GM19035 (cell line): ENCODE data around the gene ESX1.
"Not testable (repeated sequence)": the region's sequence is repeated elsewhere in the genome, so short reads cannot be mapped to it uniquely, and the experiment has no call there.

Experiments used
- ATAC-seq: cut with Tn5 transposase; IDR thresholded peaks from one replicate; pipeline ENCODE4 v1.9.1; 2021; ENCODE audit not compliant: unreplicated experiment

ESX1 gene

DNA sequence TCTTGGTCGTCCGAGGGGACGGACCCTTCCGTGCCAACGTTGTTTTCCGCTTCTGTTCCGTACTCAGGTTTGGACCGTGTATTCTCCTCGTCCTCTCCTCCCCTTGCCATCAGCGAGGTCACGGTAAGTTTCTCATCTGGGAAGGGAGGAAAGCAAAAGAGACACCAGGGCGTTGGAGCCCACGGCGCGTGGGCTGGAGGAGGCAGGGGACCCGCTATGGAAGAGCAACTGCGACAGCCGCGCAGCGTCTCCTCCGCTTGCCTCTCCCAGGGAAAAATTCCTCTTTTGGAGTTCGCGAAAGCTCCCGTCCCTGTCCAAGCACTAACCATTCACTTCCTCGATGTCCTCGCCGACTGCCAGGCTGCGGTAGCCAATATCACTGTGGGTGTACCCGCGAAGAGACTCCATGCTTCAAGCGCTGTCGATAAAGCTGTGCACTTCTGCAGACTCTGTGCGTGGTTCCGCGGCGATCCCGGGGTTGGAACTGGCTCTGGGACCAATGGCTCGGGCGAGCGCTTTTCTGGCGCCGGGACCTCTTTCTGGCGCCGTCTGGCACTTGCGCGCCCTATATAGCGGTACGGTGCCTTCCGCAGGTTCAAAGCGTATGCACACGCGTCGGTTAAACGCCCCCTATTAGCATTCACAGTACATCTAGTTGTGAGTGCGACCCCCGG lies at the start of gene ESX1:
ESX1 (minus strand) TSS at position 492 of the 674 bp plus-strand sequence; CDS start at position 408, 84 bp downstream.
- ATAC-seq: no peak

DNA sequence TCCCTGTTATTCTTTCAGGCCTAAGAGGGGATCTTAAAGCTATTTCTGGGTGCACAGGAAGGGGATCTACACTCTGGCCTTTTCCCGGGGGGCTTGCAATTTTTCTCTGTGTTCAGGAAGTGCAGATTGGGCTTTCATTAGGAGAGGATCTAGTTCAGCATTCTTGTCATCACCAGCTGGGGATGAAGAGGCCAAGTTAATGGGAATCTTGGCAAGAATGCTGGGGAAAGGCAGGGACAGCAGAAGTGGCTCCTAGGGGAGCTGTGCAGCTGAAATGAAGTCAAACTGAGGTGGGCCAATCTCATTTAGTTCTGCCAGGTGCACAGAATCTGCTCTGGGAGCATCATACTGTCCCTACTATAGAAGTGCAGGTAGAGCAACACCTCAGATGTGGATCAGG lies 40.9 kb upstream of the ESX1 start:
- no peak for ATAC-seq

DNA sequence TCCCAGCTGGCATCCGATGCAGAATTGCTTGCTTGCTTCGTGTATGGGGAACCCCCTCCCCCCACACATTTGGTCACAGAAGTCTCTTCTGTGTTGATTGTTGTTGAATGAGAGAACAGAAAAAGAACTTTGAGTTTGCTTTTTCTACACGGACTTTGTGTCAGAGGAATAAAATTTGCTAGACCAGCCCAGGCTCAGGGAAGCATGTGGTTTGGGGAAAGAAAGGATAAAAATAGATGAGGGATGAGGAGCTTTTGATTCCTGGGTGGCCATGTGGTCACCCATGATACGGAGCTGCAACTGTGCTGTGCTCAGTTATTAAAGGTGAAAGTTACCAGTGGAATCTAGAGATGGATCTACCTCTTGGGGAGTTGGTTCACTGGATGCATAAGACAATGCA lies 34.2 kb upstream of the ESX1 start:
- no peak for ATAC-seq

DNA sequence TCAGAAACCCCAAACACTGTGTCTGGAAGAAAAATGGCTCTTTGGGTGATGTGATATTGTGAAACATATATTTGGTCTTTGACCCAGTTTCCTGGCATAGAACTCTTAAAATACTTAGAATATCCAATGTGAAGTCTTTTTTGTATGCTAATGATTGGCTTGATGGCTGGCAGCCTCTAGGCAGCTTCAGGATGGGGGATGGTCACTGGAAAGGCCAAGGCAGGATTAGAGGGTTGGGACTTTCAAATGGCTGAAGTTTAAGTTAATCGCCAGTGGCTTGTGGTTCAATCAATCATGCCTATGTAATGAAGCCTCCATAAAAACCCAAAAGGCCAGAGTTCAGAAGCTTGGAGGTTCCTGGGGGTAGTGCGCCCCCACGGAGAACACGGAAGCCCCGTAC lies 33.5 kb upstream of the ESX1 start:
- ATAC-seq: no peak

DNA sequence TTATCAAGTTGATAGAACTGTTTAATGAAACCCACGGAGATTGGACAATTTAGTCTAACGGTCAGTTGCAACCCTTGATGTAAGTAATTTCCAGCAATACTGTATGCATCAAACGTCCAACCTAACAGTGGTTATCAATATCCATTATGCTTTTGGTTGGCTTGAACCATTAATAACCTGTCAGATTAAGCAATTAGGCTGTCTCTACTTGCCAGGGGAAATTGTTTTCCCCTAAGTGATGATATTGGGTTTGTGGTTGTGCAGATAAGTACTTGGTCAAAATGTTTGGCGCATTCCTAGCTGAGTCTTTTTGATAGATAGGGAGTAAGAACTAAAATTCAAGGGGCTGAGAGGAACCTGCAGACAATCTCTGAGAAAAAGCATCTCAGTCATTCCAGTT lies 30.5 kb upstream of the ESX1 start:
- no peak for ATAC-seq

DNA sequence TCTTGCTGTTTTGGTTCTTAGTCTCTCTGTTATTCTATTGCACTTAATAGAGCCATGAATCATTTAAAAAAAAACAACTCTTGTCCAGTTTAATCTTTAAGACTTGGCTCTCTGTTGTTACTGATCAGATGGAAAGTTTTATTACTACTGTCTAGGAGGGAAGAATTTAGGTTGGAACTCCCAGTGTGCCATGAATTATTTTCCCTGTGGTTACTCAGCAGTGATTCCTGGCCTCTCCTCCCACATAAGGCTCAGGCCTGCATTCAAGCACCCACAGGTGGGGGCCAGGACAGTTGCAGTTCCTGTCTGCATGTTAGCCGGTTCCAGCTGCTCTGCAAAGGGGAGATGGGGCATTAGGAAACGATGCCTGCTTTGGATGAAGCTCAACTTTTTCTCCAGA lies 29.8 kb upstream of the ESX1 start:
- ATAC-seq: no peak

DNA sequence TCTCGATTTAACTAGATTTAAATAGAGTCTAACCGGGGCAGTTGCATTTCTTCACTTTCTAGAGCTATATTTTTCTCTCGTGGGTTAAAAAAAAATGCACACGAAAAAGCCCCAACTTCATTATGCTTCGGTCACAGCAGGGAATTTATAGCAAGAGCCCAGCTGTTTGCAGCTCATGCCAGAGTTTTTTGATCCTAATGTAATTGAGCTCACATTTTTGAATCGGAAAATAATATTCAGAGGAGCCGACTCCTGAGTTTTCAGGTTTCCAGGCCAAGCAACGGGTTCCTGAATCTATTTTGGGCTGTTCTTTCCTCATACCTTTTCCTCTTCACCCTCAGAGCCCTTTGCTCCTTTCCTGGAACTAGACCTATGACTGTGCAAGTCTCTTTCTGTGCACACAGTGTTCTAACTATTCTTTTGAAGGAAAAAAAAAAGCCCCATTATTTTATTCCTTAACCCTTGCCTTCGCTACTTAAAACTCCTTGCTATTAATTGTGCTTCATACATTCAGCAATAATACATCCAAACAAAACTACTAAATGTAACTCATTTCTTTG lies 27.5 kb upstream of the ESX1 start:
- no peak for ATAC-seq

DNA sequence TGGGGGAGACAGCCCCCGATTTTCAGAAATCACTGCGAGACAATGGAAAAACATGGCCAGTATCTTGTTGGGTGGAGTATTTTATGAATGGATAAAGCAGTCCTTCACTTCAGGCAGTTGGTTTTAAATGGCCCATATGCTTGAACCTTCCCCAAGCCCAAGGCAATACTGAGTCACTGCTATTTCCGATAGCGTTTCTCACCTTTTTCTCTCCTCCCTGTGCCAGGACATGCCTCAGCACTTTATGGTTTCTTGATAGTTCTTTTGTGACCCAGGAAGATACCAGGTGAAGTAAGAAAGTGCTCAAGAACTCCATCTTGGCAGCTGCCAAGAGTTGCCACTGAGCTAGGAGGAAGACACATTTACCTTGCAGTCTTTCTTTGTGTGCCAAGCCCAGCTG lies 26.8 kb upstream of the ESX1 start:
- ATAC-seq: no peak

DNA sequence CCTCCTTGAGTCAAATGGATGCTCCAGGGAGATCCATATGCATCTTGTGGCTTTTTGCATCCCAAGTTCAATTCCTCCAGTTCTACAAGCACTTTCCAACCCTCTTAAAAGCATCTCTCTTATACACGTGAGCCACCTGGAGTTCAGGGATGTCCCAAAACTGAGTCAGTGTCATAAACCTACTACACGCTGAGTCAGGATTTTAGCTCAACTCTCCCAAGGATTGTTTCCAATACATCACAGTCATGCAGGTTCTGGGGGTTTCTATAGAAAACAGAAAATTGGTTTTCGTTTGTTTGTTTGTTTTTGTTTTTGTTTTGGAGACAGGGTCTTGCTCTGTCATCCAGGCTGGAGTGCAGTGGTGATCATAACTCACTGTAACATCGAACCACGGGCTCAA lies 25.9 kb upstream of the ESX1 start:
- ATAC-seq: no peak

DNA sequence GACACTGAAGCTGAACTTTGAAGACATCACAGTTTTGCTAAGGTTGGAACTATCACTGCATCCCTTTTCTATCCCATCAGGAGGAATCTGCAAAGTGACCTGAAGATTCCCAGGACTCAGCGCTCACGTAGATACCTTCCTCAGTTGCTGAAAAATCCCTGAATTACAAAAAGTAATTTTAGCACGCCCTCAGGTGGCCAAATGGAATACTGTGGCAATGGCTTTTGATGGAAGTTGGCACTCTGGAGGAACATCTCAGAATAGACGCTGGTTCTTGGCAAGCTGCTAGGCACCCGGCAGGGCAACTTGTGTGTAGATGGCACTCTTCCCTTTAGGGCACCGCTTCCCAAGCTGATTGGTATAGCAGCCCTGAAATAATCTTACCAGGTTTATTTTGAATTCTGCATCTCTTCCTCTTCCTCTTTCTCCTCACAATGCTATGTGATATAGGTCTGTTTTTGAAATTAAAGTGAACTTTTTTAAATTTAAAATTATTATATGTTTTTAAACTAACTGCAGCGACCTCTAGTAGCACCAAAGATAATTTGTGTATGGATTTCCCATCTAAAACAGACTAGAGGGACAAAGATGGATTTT lies 16.3 kb upstream of the ESX1 start:
- ATAC-seq: no peak

DNA sequence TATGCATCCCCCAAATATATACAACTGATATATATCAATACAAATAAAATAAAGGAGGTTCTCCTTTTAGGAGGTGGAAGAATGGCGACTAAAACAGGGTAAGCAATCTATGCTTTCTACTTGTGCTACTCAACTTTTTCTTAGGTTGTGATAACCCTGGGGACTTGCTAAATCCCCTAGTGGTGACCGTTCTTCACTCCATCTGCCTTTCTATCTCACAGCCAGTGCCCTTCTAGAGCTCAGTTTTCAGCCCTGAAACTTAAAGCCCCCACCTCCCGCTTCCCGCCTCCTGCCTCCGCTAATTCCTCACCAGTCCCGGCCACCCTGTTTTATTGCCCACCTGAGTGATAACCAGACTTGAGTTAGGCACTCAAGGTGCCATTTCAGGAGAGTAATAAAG lies 15.5 kb upstream of the ESX1 start:
- ATAC-seq: no peak

DNA sequence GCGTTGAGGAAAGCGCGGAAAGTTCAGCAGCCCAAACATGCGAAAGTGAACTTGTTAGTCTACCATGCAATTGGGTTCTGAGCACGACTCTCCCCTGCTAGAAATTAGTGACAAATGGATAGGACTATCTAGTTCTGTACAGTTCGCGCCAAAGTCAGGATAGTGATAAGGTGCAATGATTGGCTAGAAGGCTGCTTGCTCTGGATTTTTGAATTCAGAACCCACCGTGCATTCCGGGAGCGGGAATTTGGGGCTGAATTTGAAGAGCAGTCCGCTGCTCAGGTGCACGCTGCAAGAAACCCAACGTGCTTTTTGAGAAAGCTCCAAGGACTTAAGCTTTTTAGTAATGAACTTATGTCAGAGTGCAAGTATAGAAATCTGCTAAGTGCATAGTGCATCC lies 732 bp upstream of the ESX1 start:
- no peak for ATAC-seq

DNA sequence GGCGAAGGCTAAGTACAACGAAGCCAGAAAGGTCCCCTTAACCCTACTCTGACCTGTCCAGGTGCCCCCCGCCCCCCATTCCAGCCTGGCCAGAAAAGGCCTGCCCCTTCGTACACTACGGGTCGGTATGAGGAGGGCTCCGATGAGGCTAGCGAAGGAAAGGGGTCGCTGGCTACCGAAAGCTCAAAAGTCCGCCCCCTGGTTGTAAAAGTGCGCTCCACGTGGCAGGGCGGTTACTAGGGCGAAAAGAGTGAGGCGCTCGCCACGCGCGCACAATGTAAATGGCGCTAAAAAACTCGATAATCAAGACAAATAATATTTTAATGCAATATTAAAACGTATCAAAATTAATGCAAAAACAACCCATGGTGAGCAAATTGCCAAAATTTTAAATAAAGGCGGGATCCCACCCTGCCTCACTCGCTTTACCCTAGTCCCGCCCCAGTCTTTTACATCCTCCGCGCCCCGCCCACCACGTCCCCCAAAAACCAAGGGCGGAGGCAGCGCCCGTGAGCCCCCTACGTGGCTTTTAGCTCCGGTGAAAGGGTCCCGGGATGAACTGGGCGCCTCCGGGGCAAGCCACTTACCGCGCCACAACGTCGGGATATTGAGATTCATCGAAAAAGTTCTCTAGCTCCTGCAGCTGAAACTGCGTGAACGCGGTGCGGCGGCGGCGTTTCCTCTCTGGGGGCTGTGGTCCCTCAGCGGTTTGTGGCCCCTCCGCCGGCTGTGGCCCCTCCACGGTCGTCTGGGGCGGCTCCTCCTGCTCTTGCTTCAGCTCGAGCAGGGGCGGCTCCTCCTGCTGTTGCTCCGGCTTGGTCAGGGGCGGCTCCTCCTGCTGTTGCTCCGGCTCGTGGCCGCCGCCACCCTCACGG lies 929 bp downstream of the ESX1 start:
- no peak for ATAC-seq

DNA sequence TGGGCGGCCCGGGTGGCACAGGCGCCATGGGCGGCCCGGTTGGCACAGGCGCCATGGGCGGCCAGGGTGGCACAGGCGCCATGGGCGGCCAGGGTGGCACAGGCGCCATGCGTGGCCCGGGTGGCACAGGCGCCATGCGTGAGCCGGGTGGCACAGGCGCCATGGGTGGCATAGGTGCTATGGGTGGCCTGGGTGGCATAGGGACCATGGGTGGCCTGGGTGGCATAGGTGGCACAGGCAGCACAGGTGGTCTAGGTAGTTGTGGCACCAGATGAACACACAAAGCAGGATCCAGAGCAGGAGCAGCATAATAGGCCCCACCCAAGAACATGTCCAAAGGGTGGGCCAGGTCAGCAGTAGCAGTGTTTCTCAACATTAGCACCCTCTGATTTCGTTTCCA lies 4.3 kb downstream of the ESX1 start:
- ATAC-seq: no peak

DNA sequence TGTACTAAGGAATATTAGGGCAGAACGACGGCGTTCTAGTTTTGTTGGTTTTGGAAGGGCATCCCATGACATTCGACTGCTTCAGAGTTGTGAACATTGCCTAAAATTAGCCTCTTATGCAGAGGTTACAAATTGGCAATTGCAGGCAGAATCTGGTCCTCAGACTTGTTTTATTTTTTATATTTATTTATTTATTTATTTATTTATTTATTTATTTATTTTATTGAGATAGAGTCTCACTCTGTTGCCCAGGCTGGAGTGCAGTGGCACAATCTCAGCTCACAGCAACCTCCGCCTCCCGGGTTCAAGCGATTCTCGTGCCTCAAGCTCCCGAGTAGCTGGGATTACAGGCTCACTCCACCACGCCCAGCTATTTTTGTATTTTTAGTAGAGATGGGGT lies 24.7 kb downstream of the ESX1 start:
- not testable (repeated sequence) for ATAC-seq

DNA sequence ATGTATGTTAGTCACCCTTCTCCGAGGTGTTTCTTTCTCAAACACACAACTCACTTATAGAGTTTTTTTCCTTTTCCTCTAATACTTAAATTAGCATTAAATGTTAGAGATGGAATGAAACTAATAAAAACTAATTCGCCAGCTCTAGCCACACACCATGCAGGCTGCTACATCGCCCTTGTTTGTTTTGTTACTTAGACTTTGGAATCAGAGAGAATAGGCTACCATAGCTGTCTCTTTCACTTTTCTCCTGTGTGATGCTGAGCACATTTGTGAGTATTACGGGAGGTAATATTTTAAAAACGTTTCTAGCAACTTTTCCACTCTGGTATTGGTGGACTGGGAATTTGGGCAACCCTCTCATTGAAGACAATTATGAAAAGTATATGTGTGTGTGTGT lies 43.5 kb downstream of the ESX1 start:
- no peak for ATAC-seq

DNA sequence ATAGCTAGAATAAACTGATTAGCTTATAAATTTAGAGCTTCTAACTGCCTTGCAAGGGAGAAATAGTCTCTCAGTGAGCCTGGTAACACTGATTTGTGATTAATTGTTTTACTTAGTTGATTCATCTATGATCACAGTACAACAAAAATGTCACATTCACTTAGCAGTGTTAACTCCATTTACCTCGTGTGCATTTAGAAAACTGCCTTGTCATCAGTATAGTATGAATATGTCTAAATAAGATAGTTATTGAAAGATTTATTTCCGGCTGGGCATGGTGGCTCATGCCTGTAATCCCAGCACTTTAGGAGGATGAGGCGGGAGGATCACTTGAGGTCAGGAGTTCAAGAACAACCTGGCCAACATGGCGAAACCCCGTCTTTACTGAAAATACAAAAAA lies 49.2 kb downstream of the ESX1 start:
- ATAC-seq: no peak
